IPS-18c (cell line): ENCODE data around the gene DNAI1.
A peak's percentile ranks its signal among the peaks of the same experiment; 100 is the strongest.
"Not testable (repeated sequence)": the region's sequence is repeated elsewhere in the genome, so short reads cannot be mapped to it uniquely, and the experiment has no call there.

Experiments used
- H3K4me3 ChIP-seq: 2 replicates; pipeline ENCODE4 v1.7.0; 2013; ENCODE audit warnings: low read depth, mild to moderate bottlenecking, low read length, moderate library complexity; ENCODE audit not compliant: insufficient read depth
- H3K9me3 ChIP-seq: one replicate; pipeline ENCODE4 v1.6.1; 2013; ENCODE audit warnings: mild to moderate bottlenecking, low read length, moderate library complexity; ENCODE audit not compliant: control insufficient read depth, insufficient read depth

DNAI1 gene

DNA sequence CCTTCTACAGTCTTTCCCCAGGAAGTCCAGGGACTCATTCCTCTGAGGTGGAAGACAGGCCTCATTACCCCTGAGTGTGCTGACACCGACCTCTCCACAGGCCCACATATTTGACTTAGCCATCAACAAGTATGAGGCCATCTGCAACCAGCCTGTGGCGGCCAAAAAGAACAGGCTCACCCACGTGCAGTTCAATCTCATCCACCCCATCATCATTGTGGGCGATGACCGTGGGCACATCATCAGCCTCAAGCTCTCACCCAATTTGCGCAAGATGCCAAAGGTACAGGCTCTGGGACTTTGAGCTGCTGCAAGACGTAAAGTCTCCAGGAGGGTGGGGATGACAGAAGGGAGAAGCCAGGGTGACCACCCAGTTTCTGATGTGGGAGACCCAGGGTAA lies 58.6 kb downstream of the DNAI1 start:
- H3K4me3 ChIP-seq: no peak overlapping the region
- H3K9me3 ChIP-seq: no peaks in the 10 kb centered on the region

DNA sequence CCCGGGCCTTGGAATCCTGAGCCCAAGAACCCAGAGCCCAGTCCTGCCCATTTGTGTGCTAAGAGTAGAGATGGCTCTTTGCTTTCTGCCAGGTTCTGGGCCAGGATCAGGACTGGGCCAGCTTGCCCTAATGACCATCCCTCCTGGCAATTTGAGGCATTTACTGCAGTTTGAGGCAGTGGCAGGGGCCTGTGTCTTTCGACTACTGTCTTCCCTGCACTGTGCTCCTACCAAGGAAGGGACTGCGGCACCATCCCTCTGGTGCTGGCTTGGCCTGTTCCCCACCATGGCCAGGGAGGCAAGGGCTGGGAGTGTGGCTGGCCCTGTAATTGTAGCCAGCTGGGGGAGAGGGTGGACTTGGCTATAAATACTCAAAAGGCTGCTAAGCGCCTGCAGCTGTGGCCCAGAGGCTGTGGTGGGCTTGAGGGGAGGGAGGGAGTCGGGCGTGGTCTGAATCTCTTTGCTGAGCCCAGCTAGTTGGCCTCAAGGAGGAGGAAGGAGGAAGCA lies 59.6 kb downstream of the DNAI1 start:
- H3K9me3 ChIP-seq: no peaks in the 10 kb centered on the region
- H3K4me3 ChIP-seq: no peak overlapping the region

DNA sequence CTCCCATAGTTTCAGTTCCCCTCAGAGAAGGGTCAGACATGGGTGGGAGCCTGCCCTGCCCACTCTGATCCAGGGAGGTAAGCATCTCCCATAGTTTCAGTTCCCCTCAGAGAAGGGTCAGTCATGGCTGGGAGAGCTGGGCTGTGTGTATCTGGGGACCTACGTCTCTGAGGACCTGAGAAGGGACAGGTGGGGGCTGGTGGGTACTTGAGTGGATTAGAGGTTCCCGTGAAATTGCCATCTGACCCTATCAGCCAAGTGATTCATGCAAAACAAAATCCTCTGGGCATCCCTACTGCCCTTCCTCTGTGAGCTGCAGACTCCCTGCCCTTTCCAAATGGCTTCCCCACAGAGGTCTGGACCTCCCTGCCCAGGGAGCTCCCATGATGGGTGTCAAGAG lies 60.3 kb downstream of the DNAI1 start:
- H3K4me3 ChIP-seq: no peak overlapping the region

DNA sequence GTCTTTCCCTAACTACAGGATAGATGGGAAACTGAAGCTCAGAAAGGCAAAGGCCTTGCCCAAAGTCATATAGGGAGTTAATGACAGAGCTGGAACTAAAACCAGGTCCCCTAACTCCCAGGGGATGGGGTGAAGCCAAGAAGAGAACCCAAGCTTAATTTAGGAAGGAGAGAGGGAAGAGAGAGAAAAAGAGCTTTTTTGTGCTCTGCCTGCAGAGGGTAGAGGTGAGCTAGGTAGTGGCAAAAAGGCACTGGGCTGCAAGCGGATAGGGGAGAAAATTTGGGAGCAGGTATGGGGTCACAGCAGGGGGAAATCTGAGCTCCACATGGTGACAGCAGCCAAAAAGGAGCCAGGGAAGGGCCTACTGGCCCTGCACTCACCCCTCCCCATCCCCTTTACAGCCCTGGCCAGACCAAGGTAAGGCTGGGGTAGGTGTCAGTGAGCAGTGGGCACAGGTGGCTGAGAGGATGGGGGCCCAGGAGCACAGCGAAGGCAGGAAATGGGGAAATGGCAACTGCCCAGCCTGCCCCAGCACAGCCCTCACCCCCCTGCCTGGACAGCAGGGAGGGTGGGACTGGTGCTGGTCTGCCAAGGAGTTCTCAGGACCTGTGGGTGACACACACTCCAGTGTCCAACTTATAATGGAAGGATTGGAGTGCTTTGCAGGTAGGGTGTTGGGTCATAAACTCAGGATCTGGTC lies 60.9 kb downstream of the DNAI1 start:
- no peaks in the 10 kb centered on the region for H3K9me3 ChIP-seq
- H3K4me3 ChIP-seq: no peak overlapping the region

More for the DNA sequence above, 60.3 kb downstream of the DNAI1 start:
- H3K9me3 ChIP-seq: no peaks in the 10 kb centered on the region

DNA sequence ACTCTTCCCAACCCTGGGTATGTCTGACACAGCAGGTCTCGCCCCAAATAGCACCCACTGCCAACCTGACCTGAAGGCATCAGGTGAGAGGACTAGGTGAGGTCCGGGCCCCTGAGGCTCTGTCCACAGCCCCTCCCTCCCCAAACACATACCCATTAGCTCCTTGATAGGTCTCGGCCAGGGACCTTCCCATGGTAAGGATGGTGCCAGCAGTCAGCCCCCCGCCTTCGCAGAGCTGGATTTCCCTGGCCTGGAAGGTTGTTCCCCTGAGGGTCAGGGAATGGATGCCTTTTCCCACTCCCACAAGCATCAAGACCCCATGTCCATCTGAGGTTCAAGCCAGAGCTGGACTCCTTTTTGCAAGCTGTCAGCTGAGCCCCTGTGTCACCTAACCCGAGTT lies 61.5 kb downstream of the DNAI1 start:
- H3K9me3 ChIP-seq: no peaks in the 10 kb centered on the region
- no peak overlapping the region for H3K4me3 ChIP-seq

DNA sequence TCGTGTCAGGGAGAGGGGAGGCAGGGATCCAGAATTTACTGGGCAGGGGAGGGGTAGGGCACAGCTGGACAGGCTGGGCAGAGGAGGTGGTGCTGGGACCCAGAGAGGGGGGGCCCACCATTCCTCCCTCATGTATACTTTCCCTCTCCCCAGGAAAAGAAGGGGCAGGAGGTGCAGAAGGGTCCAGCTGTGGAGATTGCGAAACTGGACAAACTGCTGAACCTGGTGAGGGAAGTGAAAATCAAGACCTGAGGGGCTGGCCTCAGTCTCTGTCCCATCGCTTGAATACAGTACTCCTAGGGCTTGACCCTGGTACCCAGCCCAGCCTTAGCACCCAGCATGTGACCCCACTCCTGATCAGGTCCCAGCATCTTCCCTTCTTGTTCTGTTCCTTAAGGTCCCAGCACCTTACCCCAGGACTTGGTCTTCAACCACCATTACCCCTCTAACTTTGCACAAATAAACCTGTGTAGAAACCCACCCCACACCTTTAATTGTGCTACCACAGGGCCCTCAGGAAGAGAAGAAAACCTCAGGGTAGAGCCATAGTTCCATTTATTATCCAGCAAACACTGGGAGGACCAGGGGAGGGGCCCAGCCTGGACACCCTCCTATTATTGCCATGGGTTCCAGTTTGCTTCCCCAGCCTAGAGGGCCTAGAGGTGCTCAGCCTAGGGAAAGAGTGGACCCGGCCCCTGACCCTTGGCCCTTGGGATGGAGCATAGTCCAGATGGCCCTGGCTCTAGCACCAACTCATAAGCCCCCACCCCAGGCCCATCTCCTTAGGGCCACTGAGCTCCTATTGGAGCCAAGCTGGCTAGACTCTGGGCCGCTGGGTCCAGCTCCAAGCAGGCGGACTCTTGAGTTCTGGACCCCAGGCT lies 62.1 kb downstream of the DNAI1 start:
- H3K4me3 ChIP-seq: no peak overlapping the region
- no peaks in the 10 kb centered on the region for H3K9me3 ChIP-seq

DNA sequence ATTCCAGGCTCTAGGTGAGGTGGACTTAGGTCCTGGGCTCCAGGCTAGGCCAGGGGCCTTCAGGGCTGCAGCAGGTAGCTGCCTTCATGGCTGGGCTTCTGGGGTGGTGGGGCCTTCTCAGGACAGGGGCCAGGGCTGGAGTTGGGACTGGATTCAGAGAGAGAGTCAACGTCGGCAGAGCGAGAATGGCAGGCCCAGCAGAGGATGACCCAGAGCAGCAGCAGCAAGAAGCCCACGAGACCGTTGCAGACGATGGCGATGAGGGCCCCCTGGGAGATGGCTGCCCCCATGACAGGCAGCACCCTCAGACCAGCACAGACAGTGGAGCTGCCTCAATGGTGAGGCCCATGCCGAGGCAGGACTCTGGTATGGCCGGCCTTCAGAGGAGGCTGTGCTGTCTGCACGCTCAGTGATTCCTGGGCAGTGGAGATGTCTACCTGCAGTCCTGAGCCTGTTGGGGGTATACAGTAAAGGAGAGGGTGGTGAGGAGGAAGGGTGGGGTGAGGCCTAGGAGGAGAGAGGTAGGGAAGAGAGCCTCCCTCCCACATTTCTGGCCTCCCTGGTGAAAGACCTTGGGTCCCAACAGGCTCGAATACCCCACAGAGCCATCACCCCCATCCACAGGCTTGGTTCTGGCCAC lies 62.9 kb downstream of the DNAI1 start:
- H3K4me3 ChIP-seq: no peak overlapping the region
- no peaks in the 10 kb centered on the region for H3K9me3 ChIP-seq

DNA sequence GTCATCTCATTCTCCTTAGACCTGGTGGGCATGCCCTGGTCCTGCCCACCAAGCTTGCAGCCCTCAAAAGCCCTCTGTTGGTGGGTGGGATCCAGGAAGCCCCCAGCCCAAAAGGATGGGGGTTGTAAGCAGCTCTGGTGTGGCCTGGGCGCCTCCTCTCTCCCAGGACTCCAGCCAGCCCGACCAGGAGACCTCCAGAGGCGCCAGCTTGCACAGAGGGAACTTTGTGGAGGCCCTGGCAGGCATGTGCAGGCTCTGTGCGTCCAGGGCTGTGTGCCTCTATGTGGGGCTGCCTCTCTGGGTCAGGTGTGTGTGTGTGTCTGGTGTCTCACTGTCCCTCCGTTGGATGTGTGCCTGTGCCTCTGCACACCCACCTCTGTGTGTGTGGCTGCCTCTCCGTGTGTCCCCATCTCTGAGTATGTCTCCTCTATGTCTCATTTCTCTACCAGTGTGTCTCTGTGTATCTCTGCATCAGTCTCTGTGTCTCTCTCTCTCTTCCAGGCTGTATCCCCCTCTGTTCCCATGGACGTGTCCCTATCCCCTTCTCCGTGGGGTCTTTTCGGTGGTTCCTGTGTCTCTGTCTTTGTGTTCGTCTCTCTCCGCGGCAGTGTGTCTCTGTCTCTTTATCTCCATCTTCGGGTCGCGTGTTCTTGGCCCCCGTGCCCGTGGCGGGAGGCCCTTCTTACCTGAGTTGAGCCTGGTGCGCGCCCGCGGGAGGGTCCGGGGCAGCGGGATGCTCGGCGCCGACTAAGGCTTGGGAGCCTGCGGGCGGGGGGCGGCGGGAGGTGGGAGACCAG lies 63.7 kb downstream of the DNAI1 start:
- Histone ChIP-seq H3K9me3 (no peaks in the 10 kb centered on the region), H3K4me3 (peak overlapping the region; percentile 67)

DNA sequence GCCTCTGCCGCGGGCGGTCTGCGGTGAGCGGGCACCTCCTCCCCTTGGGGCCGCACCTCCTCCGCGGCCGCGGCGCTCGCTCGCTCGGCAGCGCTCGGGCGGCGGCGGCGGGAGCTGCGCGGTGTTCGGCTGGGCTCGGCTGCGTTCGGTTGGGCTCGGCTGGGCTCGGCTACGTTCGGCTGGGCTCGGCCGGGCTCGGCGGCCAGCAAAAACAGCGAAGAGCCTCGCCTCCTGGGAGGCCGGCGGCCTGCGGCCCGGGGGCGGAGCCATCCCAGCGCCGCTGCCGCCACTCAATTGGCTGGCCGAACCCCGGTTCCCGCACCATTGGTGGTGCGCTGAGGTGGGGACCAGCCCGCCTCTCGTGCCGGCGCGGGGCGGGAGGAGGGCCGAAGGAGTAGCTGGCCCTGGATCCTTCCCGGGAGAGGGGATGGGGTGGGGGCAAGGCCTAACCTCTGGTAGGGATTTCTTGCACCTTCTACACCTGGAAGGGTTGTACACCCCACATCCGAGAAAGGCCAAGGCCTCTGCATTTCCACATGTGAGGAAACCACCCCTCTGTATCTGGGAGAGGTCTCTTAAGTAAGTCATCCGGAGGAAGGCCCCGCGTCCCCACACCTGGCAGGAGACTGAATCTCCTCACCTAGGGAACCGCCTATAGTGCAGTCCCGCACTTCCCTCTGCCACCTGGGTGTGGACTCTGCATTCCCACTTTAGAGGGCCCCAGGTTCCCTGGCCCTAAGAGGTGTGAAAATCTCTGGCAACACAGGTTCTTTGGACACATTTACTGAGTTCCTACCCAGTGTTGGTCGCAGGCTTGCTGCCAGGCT lies 64.6 kb downstream of the DNAI1 start, which contains the start of gene ENHO:
TSS of gene ENHO (minus strand) at position 20 of the 827 bp plus-strand sequence. CDS start 1,295 bp downstream, outside the sequence.
- Histone ChIP-seq H3K4me3 (peak within 1 kb of the TSS; percentile 67), H3K9me3 (no peaks in the 10 kb centered on the region)

DNA sequence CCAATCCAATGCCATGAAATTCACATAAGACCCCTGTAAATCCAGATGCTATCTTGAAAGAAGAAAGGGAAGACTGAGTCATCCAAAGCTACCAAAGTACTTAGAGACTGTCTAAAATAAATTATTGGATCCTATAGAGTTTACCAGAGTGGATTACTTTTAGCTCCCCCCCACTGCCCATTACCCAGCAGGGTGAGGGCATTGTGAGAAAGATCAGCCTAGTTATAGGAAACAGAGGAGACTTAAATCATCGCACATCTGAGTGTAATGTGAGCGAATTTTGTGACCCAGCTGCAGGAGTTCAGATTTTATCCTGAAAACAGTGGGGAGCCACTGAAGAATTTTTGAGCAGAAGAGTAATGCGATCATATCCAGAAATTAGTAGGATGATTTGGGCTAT lies 65.7 kb downstream of the DNAI1 start:
- Histone ChIP-seq H3K9me3 (no peaks in the 10 kb centered on the region), H3K4me3 (no peak overlapping the region)

DNA sequence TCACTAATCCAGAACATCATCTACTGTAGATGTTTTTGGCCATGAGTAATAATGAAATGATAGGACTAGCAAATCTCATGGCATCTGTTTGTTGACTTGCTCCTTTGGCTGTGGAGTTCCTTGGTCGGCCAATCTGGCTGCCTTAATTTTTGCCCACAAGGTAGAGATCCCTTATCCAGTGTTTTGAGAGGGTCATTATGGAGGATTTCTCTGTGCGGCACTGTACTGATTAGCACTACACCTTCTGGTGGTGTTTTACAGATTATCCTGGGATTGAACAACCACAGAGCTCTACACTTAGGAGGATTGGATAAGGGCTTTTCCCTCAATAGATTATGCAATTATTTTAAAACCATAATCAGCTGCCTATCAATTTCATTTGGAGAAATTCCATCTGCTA lies 67.4 kb downstream of the DNAI1 start:
- Histone ChIP-seq H3K4me3 (no peak overlapping the region), H3K9me3 (no peaks in the 10 kb centered on the region)

DNA sequence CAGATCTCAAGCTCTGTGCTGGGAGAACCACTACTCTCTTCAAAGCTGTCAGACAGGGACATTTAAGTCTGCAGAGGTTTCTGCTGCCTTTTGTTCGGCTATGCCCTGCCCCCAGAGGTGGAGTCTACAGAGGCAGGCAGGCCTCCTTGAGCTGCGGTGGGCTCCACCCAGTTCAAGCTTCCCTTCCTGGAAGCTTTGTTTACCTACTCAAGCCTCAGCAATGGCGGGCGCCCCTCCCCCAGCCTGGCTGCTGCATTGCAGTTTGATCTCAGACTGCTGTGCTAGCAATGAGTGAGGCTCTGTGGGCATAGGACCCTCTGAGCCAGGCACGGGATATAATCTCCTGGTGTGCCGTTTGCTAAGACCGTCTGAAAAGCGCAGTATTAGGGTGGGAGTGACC lies 73.4 kb downstream of the DNAI1 start:
- not testable (repeated sequence) for H3K9me3 ChIP-seq, H3K4me3 ChIP-seq

DNA sequence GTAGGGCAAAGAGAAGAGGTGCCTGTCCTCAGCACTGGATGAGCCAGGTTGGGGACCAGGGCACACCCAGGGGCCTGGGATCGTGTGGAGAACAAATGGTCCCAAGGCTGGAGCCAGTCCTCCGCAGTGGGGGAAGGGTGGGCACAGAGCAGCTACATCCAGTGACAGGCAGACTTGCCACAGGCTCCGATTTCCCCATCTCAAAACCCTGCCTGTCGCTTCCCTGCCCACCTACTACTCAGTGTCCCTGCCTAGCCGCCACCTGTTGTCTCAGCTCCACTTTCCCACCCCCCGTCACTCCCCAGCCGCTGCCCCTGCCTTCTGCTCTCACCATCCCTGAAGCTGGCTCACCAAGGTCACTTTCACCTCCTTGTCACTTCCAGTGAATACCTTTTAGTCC lies 78.1 kb downstream of the DNAI1 start:
- Histone ChIP-seq H3K4me3 (no peak overlapping the region), H3K9me3 (no peaks in the 10 kb centered on the region)

DNA sequence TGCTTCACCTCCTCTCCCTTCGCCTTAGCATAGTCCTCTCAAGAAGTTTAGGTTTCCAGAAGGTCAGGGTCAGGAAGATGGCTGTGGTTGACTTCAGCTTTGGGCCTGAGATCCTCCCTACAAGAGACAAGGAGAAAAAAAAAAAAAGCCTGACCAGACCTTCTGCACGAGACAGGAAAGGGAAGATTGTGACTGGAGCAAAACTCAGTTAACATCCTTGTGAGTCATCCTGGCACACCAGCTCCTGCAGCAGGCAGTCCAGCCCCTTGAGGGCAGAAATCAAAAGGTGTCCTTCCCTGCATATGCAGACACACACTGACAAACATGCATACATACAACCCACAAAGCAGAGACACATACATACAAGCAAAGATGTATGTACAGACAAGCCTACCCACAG lies 82.2 kb downstream of the DNAI1 start:
- Histone ChIP-seq H3K4me3 (no peak overlapping the region), H3K9me3 (no peaks in the 10 kb centered on the region)

DNA sequence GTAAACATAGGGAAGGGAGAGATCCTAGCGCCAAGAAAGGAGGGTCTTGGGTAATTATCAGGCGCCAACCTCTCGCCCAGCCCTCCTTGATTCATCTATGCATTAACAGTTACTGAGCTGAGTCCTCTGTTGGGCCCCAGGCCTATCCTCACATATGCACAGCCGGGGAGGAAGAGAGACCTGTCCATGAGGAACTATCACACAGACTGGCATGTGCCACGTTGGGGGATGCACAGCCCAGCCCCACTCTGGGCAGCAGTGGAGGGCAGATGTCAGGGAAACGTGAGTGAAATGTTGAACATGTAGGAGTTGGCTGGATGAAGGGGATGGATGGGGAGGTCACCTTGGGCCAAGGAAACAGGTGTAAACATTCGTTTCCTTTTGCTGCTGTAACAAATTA lies 82.9 kb downstream of the DNAI1 start:
- Histone ChIP-seq H3K9me3 (no peaks in the 10 kb centered on the region), H3K4me3 (no peak overlapping the region)

DNA sequence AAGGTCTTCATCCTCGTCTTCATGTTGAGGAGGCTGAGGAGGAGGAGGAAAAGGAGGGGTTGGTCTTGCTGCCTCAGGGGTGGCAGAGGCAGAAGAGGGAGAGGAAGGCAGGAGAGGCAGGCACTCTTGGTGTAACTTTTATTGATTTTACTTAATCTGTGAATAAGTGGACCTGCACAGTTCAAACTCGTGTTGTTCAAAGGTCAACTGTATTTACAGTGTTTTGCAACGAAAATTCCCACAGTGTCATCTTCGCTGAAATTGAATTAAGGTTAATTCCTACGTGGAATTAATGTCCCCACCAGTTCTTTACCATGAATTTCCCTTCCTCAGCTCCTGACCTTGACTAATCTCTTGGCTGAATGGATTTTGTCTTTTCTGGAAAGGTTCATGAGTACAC lies 85.4 kb downstream of the DNAI1 start:
- H3K9me3 ChIP-seq: no peaks in the 10 kb centered on the region

More for the DNA sequence above, 85.4 kb downstream of the DNAI1 start:
- no peak overlapping the region for H3K4me3 ChIP-seq
